Measurements from ENCODE around the gene LMAN1L.

GRCh38 chr15:74865316-74865715 is 52.7 kb downstream of the LMAN1L start:
- TF ChIP-seq EZH2phosphoT487 (IDR thresholded peaks at IDR 0.05; ENCODE audit: borderline replicate concordance, low read depth, low read length) (no peak), CTCF (conservative IDR thresholded peaks at IDR 0.05; ENCODE audit: low read length) (no peak)
